Suppressor macrophage treated with lipopolysaccharide for 4 hours (primary cell): ENCODE results near the gene SMG6.
A peak's percentile ranks its signal among the peaks of the same experiment; 100 is the strongest.

Source experiments
- DNase-seq: peaks from one replicate; pipeline ENCODE4 v3.0.0-alpha.2; 2020

Gene SMG6

DNA sequence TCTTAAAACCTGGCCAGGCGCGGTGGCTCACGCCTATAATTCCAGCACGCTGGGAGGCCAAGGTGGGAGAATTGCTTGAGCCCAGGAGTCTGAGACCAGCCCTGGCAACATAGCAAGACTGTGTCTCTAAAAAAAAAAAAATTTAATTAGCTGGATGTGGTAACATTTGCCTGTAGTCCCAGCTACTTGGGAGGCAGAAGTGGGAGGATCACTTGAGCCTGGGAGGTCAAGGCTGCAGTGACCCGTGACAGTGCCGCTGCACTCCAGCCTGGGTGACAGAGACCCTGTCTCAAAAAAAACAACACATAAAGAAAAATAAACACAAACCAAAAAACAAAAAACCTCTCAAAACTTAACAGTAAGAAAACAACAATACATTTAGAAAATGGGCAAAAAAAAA, 106.3 kb downstream of the SMG6 start:
- DNase-seq, result no peak

- DNase-seq, result no peak
These were observed 107.9 kb downstream of the SMG6 start for GRCh38 chr17:2195729-2196128.

GRCh38 chr17:2194889-2195335, 108.7 kb downstream of the SMG6 start:
- no peak for DNase-seq

DNA sequence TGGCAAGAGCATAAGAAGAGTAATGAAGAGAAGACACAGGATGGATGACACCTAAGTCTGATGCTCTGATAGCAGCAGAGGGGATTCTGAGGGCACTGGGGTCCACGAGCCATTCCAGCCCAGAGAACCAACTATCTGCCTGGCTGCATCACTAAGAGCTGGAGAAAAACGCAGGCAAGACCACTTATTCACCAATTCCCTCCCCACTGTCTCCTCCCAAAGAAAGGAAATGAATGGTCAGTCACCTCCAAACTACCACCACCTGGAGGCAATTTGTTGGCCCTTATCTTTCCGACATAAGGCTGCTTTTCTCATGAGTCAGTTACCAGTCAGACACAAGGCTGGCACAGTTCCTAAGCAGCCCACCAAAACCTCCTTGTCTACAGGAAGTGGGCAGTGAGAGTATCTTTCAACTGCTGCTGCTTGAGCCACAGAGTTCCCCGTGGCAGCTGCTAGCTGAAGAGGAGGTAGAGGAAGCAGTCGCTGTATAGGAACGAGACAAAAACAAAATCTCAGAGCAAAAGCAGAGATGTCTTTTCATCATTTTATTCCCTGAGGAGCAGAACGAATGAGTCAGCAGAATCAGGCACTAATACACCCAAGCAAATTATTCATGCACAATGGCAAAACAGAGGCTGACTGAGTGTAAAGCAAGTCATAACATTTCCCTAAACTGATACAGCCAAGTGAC, 111.1 kb downstream of the SMG6 start:
- no peak for DNase-seq

DNA sequence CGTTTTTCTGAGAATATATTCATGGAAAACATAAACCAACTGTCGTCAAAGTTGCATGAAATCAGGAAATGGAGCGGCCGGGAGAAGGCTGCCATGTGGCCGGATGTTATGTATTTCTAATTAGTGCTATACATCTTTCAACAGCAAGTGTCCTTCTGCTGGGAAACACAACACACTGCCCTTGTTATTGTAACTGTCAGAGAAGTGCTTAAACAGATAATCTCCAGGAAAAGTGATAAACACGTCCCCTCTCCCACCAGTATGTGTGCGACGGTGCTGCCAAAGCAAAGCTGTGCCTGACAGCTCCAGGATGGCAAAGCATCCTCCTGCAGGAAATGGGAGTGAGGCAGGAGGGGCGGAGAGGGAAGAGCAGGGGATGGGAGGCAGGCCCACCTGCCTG, 111.8 kb downstream of the SMG6 start:
- DNase-seq, result no peak

GRCh38 chr17:2191227-2191626, 112.4 kb downstream of the SMG6 start:
- DNase-seq, result no peak

DNA sequence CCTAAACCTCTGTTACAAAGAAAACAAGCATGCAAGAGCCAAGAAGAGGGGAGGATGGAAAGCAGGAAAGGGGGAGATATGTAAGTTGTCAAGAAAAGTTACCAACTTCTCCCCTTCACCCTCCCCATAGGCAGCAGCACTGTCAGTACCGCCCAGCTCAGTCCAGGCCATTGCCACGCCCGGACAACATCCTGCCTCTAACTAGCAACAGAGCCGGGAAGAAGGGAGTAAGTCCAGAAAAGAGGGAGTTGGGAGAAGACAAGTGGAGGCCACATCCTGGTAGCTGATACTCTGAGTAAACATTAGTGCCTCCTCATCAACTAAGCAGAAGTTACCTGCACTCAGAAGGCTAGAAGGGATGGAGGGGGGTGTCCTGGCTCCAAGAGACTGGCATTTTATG, 113.6 kb downstream of the SMG6 start:
- DNase-seq, result no peak

GRCh38 chr17:2188971-2189630, 114.5 kb downstream of the SMG6 start:
- DNase-seq, result no peak

DNA sequence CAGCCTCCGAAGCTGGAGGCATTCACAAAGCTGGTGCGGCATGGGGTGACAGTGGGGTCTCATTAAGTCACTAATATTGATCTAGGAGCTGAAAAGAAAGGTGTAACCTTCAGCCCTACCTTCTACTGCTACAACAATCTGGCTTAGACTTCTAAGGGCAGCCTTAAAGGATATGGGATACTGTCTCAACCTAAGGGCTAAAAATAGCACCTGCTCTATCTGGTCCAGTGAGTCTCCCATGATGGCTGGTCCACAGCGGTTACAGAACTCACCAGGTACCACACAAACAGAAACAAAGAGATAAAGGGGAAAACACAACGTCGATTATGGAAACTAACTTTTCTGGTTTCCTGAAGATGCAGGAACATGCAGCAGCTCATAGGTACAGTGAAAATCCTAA, 115.8 kb downstream of the SMG6 start:
- no peak for DNase-seq

- DNase-seq, result no peak
These were observed 116.6 kb downstream of the SMG6 start for GRCh38 chr17:2186937-2187336.

- no peak for DNase-seq
These were observed 118.3 kb downstream of the SMG6 start for GRCh38 chr17:2184993-2185931.

DNA sequence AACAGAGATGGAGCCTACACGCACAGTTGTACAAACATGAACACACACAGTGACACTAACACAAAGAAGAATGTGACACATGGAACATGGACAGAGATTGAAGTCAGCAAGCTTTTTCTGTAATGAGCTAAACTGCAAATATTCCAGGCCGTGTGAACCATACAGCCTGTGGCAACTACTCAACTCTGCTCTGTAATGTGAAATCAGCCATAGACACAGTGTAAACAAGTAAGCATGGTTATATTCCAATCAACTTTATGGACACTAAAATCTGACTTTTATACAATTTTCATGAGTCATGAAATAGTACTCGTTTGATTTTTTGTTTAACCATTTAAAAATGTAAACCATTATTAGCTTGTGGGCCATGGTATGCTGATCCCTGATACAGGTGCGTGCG, 120.2 kb downstream of the SMG6 start:
- no peak for DNase-seq

GRCh38 chr17:2181897-2182448, 121.6 kb downstream of the SMG6 start:
- no peak for DNase-seq

DNA sequence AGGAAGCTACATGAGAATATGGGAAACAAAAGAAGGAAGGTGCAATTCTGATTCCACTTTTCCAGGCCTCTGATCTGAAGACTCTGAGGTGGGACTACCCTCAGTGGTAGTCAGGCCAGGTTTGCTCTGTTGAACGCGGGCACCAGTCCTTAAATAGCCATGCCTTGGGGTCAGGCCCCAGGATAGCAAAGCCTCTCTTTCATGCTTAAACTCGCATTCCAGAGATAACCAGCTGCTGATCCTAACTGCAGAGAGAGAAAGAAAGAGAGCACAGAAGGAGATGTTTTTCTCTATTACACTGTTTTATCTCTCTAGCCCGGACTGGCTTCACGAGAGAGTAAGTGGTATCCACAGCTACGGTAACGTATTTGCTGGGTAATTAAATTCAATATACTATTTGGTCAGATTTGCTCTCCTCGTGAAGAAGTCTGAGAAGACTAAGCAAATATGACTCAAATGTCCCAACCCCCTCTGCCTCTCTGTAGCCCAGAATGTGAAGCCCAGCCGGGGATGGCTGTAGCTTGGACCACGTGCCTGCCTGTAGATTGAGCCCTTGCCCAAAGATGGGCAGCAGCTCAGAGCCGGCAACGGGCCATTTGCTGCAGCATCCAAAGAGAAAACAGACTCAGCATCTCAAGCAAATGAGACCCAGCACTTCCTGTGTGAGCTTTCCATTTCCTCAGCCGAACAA, 122.2 kb downstream of the SMG6 start:
- no peak for DNase-seq

- no peak for DNase-seq
These were observed 122.8 kb downstream of the SMG6 start for GRCh38 chr17:2180768-2181167.

DNA sequence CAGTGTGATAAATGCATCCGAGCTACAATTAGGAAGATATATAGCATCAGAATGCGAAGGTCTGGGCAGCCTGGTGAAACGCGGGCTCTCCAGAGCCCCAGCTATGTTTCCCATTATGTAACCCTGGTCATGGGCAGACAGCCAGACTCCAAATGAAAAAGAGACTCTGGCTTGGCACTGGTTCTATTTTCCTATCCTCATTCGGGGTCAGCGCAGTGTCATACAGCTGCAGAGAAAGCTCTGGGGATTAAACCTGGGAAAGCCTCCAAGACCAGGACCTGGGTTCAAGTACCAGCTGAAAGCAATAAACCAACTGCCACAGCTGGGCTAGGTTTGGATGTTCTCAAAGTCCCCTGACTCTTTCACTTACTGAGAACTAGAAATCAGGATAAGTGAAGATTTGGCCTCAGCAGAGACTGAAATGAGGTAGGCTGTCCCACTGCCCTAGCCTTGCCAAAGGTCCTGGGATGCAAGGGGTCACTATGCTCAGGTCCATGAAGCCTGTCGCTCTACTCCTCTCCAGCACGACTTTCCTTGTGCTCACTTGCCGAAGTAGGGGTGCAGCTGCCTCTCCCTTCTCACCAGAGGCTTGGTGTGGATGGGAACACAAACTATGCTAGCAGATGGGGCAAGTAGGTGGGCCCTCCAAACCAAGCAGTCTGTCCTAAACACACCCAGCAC, 123.8 kb downstream of the SMG6 start:
- peak; percentile 42 for DNase-seq

DNA sequence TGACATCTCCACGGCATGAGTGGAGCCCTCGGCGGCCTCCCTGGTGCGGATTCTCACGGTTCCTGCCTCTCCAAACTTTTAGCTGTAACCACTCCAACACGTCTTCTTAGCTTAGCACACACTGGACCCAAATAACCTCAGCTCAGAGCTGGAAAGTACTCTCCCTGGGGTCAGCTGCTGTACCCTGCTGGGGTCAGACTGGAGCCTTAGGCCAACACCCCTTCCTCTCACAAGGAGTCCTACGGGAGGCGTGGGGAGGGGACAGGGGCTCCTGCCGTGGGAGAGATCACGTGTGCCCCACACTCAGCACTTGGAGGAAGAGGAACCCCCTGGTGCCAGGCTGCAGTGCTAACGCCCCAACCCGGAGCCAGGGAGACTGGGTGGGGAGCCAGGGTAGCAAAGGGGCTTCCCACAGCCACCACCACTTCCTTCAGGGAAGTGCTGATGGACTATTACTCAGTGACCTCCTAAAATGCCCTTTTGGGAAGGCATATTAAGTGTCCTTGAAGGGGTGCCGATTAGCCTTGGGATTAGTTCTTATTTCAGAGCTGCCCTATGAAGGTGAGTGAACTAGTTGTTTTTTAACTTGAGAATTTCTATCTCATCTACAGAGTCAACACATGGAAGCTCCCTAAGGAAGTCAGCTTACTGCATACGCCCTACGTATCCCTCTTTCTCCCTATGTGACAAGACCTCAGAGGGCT, 124.6 kb downstream of the SMG6 start:
- peak; percentile 74 for DNase-seq

DNA sequence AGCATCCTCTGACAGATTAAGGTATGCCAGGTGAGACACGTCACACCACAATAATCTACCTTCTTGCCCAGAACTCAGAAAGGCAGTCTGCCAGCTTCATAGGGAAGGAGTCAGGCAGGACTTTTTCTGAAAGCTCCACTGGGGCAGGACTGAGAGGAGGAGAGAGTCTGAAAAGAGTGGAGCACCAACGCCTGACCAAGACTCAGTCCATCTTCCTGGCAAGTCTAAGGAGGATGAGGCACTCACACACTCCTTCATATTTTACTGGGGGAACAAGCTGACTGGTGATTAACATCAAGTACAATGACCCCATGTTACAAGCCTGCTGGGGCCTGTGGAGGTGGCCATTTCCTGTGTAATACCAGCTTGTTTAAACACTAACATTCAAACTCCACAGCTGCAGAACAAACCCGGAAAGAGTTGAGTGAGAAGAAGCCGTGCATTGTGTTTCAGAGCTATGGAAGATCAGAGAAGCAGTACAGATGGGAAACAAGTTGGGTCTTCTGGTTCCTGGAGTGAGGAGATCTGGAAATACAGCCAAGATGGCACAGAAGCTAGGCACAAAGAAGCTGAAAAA, 126.3 kb downstream of the SMG6 start:
- no peak for DNase-seq

GRCh38 chr17:2176499-2177169, 127.0 kb downstream of the SMG6 start:
- no peak for DNase-seq

- no peak for DNase-seq
These were observed 128.3 kb downstream of the SMG6 start for GRCh38 chr17:2175294-2175628.
